A549 (cell line): ENCODE data around the gene SDR39U1.

ENCODE experiments used
- CHD2 ChIP-seq: fragments of 150-350 bp; IDR thresholded peaks from 2 replicates; pipeline ENCODE4 v1.6.1; 2014; ENCODE audit warnings: low read length; ENCODE audit not compliant: partially characterized antibody
- CTCF ChIP-seq: fragments of >200 bp; sonication (Bioruptor Twin); formaldehyde crosslinking; IDR thresholded peaks from 3 replicates; pipeline ENCODE4 v1.5.1; 2016
- ELK1 ChIP-seq: fragments of 150-350 bp; IDR thresholded peaks from 2 replicates; pipeline ENCODE4 v1.6.1; 2014; ENCODE audit warnings: low read depth, mild to moderate bottlenecking, low read length
- EP300 ChIP-seq, 2 experiments: fragments of >200 bp; sonication (Bioruptor Twin); formaldehyde crosslinking; IDR thresholded peaks; 2 replicates in 1 of 2; 3 replicates in 1 of 2; pipeline ENCODE4 v1.6.1; 2016 to 2017
- MAFK ChIP-seq: fragments of 450-650 bp; IDR thresholded peaks from 2 replicates; pipeline ENCODE4 v1.6.1; 2014; ENCODE audit not compliant: partially characterized antibody
- NFE2L2 ChIP-seq: fragments of 150-350 bp; conservative IDR thresholded peaks from 2 replicates; pipeline ENCODE4 v1.6.1; 2014; ENCODE audit warnings: low read length
- RCOR1 ChIP-seq: fragments of 150-350 bp; IDR thresholded peaks from 2 replicates; pipeline ENCODE4 v1.6.1; 2014; ENCODE audit warnings: antibody characterized with exemption, low read length, low read depth
- RNF2 ChIP-seq: fragments of 200-600 bp; sonication (generic); IDR thresholded peaks from 2 replicates; pipeline ENCODE4 v1.6.1; 2016; ENCODE audit warnings: low read depth, mild to moderate bottlenecking, antibody characterized with exemption, moderate library complexity, borderline replicate concordance
- TF ChIP-seq, protein P1 (sequence below): fragments of 200-600 bp; sonication (generic); IDR thresholded peaks from 2 replicates; pipeline ENCODE4 v1.6.1; 2016; ENCODE audit warnings: antibody characterized with exemption, mild to moderate bottlenecking, moderate library complexity

DNA sequence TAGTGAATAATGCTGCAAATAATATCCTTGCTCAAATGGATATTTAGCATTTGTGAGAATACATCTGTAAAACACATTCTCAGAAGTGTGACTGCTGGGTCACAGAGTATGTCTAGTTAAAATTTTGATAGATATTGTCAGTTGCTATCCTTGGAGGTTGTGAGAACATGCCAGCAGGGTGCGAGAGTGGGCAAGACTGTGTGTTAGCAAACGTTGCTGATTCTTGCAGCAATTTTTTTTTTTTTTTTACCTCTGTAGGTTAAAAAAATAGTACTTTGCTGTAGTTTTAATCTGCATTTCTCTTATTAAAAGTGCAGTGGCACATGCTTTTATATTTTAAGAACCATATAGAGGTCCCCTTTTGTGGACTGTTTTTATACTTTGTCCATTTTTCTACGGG lies 48.3 kb downstream of the SDR39U1 start:
- TF ChIP-seq, protein P1, sequence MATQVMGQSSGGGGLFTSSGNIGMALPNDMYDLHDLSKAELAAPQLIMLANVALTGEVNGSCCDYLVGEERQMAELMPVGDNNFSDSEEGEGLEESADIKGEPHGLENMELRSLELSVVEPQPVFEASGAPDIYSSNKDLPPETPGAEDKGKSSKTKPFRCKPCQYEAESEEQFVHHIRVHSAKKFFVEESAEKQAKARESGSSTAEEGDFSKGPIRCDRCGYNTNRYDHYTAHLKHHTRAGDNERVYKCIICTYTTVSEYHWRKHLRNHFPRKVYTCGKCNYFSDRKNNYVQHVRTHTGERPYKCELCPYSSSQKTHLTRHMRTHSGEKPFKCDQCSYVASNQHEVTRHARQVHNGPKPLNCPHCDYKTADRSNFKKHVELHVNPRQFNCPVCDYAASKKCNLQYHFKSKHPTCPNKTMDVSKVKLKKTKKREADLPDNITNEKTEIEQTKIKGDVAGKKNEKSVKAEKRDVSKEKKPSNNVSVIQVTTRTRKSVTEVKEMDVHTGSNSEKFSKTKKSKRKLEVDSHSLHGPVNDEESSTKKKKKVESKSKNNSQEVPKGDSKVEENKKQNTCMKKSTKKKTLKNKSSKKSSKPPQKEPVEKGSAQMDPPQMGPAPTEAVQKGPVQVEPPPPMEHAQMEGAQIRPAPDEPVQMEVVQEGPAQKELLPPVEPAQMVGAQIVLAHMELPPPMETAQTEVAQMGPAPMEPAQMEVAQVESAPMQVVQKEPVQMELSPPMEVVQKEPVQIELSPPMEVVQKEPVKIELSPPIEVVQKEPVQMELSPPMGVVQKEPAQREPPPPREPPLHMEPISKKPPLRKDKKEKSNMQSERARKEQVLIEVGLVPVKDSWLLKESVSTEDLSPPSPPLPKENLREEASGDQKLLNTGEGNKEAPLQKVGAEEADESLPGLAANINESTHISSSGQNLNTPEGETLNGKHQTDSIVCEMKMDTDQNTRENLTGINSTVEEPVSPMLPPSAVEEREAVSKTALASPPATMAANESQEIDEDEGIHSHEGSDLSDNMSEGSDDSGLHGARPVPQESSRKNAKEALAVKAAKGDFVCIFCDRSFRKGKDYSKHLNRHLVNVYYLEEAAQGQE: no peak
- TF ChIP-seq MAFK (no peak), ELK1 (no peak), EP300 (IDR thresholded peaks at IDR 0.05) (no peak), CTCF (no peak), RCOR1 (no peak), RNF2 (no peak), NFE2L2 (no peak), CHD2 (no peak)
